Measurements from ENCODE around the gene ZAR1. TPM values are rescaled to one million over a fixed set of nuclear protein-coding genes. Genes with fewer than 3 reads are reported as not detected.

The ZAR1 gene
- total RNA-seq, 1 donor = not detected

DNA sequence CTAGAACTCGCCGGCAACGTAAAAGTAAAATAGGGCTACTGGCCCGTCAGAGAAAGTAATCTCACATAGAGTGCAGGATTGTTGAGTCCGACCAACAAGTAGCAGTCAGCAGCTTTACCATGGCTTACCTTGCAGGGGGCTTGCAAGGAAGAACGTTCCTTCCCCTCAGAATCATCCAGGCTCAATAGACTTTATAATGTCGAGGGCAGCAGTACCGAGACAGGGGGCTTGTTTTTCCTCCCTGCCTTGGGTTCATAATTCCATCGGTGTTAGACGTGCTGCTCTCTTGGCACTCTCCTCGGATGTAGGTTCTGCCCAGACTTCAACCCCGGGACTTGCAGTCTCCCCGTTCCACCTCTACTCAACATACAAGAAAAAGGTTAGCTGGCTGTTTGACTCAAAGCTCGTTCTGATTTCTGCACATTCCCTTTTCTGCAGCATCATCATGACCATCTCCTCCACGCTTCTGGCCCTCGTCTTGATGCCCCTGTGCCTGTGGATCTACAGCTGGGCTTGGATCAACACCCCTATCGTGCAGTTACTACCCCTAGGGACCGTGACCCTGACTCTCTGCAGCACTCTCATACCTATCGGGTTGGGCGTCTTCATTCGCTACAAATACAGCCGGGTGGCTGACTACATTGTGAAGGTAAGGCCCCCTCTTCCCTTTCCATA is 5.4 kb upstream of the ZAR1 start:
- no peak overlapping the region for H3K4me3 ChIP-seq (ENCODE audit: low read depth, low read length)
- TF ChIP-seq, protein P1, sequence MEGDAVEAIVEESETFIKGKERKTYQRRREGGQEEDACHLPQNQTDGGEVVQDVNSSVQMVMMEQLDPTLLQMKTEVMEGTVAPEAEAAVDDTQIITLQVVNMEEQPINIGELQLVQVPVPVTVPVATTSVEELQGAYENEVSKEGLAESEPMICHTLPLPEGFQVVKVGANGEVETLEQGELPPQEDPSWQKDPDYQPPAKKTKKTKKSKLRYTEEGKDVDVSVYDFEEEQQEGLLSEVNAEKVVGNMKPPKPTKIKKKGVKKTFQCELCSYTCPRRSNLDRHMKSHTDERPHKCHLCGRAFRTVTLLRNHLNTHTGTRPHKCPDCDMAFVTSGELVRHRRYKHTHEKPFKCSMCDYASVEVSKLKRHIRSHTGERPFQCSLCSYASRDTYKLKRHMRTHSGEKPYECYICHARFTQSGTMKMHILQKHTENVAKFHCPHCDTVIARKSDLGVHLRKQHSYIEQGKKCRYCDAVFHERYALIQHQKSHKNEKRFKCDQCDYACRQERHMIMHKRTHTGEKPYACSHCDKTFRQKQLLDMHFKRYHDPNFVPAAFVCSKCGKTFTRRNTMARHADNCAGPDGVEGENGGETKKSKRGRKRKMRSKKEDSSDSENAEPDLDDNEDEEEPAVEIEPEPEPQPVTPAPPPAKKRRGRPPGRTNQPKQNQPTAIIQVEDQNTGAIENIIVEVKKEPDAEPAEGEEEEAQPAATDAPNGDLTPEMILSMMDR (IDR thresholded peaks at IDR 0.05; ENCODE audit: insufficient read depth, low read depth, low read length) = no peak
- no peak for DNase-seq (ENCODE audit: low read depth)

DNA sequence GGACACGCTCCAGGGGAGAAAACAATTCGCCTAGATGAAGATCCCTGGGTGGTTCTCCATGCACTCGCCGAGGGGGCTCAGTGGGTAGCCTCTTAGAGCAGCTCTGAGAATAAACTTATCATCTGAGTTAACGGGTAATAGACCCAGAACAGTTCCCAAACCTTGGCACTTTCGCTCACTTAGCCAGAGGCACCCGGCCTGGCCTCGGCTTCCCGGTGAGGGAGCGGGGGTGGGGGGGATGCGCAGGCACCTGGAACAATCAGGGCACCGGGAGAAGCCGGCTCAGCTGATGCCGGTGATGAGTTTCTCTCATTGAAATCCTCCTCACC is 405 bp upstream of the ZAR1 start:
- no peak for DNase-seq (ENCODE audit: low read depth)
- TF ChIP-seq, protein P1 (IDR thresholded peaks at IDR 0.05; ENCODE audit: insufficient read depth, low read depth, low read length) = no peak
- no peak overlapping the region for H3K4me3 ChIP-seq (ENCODE audit: low read depth, low read length)

DNA sequence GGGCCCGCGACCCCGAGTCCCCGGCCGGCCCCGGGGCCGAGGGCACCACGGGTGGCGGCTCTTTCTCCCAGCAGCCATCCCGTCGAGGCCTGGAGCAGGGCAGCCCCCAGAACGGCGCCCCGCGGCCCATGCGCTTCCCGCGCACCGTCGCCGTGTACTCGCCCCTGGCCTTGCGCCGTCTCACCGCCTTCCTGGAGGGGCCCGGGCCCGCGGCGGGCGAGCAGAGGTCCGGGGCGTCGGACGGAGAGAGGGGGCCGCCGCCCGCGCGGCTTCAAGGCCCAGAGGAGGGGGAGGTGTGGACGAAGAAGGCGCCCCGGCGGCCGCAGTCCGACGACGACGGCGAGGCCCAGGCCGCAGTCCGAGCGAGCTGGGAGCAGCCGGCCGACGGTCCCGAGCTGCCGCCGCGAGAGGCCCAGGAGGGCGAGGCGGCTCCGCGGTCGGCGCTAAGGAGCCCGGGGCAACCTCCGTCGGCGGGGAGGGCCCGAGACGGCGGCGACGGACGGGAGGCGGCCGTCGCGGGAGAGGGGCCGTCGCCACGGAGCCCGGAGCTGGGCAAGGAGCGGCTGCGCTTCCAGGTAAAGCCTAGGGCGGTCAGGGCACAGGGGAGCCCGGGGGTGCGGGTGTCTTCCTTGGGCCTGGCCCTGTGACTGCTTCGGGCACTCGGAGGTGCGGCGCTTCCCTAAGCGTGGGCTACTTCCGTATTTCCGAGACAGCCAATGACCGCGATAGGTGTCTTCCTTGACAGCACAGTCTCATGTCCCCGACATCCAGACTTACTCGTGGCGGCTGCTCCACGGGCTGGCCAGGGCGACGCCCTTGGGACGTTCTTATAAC is 845 bp downstream of the ZAR1 start:
- no peak for DNase-seq (ENCODE audit: low read depth)
- no peak overlapping the region for H3K4me3 ChIP-seq (ENCODE audit: low read depth, low read length)
- TF ChIP-seq, protein P1 (IDR thresholded peaks at IDR 0.05; ENCODE audit: insufficient read depth, low read depth, low read length) = no peak

DNA sequence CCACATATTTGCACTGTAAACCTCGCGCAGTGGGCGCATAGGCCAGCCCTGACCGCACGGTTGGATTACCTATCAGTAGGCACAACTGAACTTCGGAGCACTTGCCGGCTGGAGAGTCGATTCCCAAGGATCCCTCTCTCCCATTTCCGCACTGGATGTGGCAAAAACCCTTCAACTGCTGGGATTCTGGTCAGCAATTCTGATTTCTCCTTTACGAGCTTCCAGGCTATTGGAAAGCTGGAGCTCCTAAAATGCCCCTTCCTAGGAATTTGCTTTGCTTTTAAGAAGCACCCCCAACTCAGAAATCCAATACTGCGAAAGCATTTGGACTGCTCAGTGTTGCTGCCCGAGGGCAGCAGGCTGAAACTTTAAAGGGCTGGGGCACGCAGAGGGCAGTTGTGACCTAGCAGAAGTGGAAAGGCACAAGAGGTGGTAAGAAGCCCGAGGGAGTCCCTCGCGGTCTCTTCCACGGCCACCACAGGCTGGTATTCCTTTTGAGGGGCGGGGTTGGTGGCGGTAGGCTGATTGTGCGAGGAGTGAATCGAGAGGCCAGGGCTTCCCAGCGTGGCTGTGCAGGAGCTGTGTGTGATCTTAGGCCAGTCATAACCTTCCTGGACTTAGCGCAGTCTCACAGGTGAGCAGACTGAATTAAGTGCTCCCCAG is 1.6 kb downstream of the ZAR1 start:
- DNase-seq (ENCODE audit: low read depth) = no peak
- TF ChIP-seq, protein P1 (IDR thresholded peaks at IDR 0.05; ENCODE audit: insufficient read depth, low read depth, low read length) = no peak
- no peak overlapping the region for H3K4me3 ChIP-seq (ENCODE audit: low read depth, low read length)

DNA sequence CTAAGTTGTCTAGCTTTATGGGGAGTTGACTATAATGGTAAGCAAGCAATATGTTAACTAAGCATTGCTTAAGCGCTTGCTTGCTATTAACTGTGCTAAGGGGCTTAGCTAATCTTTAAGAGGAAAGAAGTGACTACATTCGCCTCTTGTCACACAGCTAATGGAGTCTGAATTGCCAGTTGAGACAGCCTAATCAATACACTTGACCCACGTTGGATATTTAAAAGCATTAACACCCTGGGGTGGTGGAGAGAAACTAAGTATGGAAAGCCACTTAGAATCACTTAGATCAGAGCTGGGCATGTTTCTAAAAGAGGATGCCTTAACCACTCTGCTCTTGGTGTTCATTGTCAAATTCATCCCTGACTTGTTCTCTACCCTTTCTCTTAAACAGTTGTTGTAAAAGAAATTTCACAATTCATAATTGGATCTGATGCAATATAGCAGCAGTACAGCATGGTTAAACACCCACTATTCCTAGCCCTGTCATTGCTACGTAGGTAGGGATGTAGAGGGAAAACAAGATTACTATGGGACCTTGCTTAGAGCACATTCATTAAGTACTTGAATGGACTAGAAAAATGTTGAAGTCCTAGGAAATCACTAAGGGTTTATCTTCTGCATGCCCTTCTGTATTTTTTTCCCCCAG is 3.5 kb downstream of the ZAR1 start:
- DNase-seq (ENCODE audit: low read depth) = peak; percentile 24
- TF ChIP-seq, protein P1 (IDR thresholded peaks at IDR 0.05; ENCODE audit: insufficient read depth, low read depth, low read length) = no peak
- H3K4me3 ChIP-seq (ENCODE audit: low read depth, low read length) = no peak overlapping the region

DNA sequence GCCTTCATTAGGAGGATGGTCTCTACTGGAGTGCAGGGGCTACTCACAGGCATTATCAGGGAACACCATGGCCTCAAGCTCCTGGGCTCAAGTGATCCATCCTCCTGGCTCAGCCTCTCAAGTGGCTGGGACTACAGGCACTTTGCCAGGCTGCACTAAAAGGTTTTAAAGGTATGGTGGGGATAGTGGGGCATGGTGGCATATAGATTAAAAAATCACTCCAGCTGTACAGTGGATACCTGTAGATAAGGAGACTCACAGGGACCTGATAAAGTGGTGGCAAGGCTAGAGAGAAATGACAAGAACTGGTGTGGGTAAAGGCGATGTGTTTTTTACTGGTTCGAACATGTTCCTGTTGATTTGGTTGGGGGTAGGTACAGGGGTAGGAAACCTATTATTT is 5.9 kb downstream of the ZAR1 start:
- TF ChIP-seq, protein P1 (IDR thresholded peaks at IDR 0.05; ENCODE audit: insufficient read depth, low read depth, low read length) = no peak
- no peak for DNase-seq (ENCODE audit: low read depth)
- H3K4me3 ChIP-seq (ENCODE audit: low read depth, low read length) = no peak overlapping the region
